Neural progenitor cell (in vitro differentiated cells): ENCODE measurements around the gene CREB5.

Experiments
- EZH2 ChIP-seq: fragments of 200-600 bp; sonication (generic); IDR thresholded peaks from 2 replicates; pipeline ENCODE4 v1.6.1; 2017; ENCODE audit warnings: antibody characterized with exemption, mild to moderate bottlenecking, moderate library complexity
- TF ChIP-seq, protein P1 (sequence below): fragments of 200-600 bp; sonication (generic); IDR thresholded peaks from 2 replicates; pipeline ENCODE4 v1.5.1; 2017; ENCODE audit warnings: antibody characterized with exemption, mild to moderate bottlenecking

DNA sequence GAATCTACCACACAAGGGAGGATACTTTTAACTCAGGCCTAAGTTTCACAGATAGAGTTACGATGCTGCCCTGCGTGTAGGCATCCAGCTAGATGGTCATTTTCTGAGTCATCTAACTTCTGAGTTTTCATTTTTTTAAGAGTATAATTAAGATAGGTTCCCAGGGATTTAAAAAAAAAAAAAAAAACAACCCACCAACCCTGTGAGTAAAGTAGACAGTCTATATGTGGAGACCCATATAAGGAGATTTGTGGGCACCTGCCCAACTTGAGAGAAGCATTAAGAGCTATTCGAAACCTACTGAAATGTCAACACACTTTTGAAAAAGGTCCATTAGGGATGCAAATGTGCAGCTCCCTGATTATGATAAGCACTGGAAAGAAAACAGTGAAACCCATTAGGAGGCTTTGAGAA lies 288.5 kb downstream of the CREB5 start:
- TF ChIP-seq, protein P1, sequence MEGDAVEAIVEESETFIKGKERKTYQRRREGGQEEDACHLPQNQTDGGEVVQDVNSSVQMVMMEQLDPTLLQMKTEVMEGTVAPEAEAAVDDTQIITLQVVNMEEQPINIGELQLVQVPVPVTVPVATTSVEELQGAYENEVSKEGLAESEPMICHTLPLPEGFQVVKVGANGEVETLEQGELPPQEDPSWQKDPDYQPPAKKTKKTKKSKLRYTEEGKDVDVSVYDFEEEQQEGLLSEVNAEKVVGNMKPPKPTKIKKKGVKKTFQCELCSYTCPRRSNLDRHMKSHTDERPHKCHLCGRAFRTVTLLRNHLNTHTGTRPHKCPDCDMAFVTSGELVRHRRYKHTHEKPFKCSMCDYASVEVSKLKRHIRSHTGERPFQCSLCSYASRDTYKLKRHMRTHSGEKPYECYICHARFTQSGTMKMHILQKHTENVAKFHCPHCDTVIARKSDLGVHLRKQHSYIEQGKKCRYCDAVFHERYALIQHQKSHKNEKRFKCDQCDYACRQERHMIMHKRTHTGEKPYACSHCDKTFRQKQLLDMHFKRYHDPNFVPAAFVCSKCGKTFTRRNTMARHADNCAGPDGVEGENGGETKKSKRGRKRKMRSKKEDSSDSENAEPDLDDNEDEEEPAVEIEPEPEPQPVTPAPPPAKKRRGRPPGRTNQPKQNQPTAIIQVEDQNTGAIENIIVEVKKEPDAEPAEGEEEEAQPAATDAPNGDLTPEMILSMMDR, result no peak
- TF ChIP-seq EZH2, result no peak
